Activated CD4-positive, alpha-beta T cell treated with anti-CD3 and anti-CD28 coated beads, Interleukin-10, Interleukin-2, amounts not matched to agents 100 ng/mL and 50 ng/mL, durations not matched to agents 16 hours and 8 hours (primary cell): ENCODE results near the gene HSDL2.

ENCODE experiments used
- DNase-seq: peaks from one replicate; pipeline ENCODE4 v3.0.0-alpha.2; 2020

Gene HSDL2

DNA sequence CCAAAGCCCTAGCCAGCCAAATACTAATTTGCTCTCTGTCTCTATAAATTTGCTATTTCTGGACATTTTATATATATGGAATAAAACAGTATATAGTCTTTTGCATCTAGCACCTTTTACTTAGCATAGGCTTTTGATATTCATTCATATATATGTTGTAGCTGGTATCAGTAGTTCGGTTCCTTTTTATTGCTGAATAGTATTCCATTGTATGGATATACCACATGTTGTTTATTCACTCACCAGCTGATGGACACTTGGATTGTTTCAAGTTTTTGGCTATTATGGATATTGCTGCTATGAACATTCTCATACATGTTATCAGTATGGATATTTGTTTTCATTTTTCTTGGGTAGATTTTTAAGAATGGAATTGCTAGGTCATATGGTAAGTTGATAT, 82.9 kb downstream of the HSDL2 start:
- DNase-seq: no peak

DNA sequence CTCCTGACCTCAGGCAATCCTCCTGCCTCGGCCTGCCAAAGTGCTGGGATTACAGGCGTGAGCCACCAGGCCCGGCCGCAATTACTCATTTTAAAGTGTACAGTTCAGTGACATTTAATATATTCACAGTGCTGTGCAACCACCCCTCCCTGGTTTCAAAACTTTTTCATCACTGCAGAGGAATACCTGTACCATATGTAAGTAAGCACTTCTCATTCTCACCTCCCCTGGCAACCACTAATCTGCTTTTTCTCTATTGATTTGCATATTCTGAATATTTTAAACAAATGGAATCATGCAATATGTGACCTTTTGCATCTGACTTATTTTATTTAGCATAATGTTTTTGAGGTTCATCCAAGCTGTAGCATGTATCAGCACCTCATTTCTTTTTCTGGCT, 85.4 kb downstream of the HSDL2 start:
- no peak for DNase-seq

DNA sequence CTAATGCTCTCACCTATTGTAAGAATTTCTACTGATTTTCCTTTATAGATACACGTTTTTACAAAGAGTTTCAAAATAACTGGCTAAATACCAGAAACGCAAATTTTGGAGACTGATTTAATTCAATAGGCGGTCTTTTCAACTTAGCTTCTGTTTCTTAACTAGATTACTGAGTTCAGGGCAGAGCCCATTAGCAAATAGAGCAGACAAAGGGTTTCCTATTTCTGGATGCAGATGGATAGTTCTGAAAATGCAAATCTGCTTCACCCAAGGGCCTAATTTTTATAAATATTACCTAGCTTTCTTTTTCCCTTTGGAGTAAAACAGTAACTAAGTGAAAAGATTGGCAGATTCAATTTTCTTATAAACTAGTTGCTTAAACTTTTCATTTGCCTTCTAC, 93.1 kb downstream of the HSDL2 start:
- no peak for DNase-seq

DNA sequence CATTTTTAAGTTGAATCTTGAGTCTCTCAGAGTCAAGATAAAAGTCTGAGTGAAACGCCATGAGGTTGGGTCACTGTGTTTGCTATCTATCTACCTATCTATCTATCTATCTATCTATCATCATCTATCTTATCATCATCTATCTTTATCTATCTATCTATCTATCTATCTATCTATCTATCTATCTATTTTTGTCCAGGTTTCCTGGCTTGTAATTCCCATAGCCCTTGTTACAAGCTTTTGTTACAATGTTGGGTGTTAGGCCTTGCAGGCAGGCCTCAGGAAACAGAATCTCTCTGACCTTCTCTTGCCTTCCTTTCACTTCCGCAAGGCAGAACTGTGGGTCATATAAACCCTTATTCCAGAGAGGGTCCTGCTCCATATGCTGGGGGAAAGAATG, 94.1 kb downstream of the HSDL2 start:
- DNase-seq: no peak

DNA sequence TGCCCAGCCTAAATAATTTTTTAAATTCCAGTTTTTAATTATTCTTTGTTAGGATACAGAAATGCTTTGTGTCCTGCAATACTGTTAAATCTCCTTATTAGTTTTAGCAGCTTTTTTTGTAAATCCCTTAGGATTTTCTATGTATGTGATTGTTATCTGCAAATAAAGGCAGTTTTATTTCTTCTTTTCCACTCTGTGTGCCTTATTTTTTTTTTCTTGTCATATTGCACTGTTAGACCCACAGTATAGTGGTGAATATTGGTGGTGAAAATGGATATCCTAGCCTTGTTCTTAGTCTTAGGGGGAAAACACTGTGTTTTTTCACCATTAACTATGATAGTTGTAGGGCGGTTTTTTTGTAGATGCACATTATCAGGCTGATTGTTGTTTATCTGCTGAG, 95.4 kb downstream of the HSDL2 start:
- no peak for DNase-seq

DNA sequence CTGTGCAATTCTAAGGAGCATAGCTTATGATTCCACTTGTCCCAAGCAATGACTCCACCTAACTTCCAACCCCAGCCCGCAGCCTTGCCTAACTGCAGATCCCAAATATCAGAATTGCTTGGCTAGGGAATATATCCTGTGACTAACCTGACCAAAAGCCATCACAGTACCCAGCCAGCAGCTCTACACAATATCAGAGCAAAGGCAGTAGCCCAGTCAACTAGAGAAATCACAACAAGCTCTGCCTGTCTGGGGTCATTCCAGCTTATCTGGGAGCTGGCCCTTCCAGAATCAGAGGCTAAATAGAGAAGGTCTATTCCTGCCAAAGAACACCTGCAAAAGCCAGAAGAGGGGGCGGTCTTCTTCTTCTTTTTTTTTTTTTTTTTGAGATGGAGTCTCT, 97.4 kb downstream of the HSDL2 start:
- no peak for DNase-seq

DNA sequence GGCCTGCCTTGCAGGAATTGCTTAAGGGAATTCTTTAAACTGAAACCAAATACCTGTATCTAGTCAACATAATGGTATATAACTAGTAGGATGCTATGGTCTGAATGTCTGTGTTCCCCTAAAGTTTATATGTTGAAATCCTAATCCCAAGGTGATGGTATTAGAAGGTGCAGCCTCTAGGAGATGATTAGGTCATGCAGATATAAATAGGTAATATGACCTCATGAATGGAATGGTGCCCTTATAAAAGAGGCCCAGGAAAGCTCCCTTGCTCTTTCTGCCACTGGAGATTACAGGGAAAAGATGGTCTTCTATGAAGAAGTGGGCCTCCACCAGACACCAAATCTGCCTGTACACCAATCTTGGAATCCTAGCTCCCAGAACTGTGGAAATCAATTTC, 99.3 kb downstream of the HSDL2 start:
- DNase-seq: no peak

DNA sequence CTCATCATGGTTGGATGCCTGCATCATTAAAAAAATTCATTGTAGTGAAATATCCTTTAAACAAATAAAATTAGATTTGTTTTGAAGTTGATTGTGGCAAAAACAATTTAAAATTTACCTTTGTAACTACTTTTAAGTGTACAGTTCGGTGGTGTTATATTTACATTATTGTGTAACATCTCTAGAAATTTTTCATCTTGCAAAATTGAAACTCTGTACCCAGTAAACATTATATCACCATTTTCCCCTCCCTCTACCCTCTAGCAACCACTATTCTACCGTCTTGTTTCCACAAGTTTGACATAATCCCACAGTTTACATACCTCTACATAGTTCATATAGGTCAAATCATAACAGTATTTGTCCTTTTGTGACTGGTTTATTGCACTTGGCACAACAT, 104.7 kb downstream of the HSDL2 start:
- DNase-seq: no peak

DNA sequence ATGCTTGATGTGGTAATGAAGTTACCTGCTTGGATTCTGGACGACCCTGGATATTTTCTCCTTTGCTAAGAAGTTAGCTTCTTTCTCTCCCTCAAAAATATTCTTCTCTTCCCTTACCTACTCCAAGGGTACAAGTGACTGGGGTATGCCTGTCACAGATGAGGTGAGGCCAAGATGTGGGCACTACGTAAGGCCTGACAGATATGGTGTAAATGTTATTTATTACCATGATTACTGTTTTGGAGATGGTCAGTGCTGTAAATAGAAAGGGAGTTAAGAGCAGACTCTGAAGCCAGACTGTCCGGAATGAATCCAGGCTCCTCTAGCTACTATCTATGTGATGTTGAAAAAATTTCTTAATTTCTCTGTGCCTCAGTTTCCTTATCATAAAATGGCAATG, 105.7 kb downstream of the HSDL2 start:
- no peak for DNase-seq

DNA sequence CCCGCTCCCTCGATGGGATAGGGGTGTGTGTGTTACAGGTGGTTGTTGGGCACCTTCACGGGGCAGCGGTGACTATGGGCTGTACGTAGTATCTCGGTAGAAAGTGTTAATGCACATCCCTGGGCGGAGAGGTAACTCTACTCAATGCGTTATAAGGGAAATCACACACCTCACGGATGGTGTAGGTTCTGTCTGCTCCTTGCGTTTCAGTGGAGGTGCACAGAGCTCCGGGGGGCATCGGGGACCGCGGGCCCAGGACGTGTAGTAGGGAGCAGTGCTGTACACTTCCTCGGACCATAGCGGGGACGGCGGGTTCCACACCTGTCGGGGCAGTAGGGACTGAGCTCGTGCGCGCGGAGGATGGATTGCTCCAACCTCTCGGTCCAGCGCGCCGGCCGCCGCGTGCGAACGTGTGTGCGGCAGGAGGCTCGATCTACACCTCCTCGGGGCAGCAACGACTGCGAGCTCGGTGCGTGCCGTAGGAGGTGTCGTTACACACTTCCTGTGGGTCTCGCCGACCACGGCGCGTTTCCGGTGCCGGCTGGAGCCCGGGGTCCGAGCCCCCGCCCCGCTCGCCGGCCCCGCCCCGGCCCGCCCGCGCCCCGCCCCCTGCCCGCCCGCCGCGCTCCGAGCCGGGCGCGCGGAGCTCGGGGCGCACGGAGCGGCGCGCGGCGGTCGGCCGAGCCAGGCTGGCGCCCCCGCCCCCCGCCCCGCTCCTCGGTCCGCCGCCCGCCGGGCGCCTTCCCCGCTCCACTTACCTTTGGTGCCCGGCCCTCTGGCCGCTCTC, 106.5 kb downstream of the HSDL2 start, which contains the start of gene KIAA1958:
Gene KIAA1958, plus strand, starts transcription at position 607 of the 787 bp plus-strand sequence. CDS start 87,254 bp downstream, outside the sequence.
- DNase-seq: peak; percentile 94

DNA sequence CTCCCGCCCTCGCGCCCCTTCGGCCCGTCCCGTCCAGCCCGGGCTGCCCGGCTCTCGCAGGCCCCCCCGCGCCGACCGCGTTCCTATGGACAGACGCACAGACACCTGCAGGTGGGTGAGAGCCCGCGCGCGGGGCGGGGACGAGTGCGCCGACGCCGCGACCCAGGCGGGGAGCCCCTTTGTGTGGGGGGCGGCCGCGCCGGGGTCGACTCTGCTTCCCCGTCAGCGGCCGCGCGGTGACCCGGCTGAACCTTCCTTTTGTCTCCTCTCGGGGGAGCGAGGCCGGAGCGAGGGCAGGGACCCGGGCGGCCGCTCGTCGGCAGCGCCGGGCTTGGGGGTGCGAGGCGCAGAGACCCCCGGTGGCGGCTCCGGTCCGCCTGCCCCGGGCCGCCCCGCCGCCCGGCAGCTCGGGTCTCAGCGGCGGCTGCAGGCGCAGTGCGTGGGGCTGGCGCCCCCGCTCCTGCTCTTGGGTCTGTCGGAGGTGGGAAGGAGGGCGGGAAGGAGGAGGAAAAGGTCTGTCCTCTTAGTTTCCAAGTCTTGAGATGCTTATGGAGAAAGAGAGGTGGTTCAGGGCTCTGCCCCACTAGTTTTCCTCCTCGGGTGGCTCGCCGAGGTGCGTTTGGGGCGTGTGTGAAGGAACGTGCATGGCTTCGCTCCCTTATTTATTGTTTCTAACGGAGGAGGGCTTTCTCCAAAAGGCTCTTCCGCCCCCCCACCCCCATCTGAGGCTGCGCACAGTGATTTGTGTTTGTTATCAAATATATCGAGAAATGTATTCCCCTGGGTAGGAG, 107.3 kb downstream of the HSDL2 start:
- DNase-seq: peak; percentile 62

DNA sequence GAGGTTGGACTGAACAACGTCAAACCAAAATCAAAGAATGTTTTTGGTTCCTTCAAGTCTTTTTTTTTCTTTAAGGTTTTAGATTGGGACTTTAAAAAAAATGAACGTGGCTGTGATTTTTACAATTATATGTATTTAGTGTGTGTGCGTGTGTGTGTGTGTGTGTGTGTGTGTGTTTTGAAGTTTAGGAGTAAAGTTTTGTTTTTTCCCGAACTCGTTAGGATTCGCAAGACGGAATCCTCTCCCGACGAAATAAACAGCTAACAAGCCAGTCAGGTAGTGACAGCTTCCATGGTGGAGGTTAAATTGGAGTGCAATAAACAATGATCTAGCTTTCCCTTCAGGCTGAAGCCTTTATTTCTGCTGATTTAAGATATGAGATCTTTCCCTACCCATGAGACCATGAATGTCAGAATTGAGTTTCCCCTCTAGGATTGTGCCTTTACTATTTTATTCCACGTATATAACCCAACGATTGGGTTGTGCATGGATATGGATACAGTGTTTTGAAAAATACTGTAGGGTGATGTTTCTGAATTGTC, 108.0 kb downstream of the HSDL2 start:
- DNase-seq: no peak

DNA sequence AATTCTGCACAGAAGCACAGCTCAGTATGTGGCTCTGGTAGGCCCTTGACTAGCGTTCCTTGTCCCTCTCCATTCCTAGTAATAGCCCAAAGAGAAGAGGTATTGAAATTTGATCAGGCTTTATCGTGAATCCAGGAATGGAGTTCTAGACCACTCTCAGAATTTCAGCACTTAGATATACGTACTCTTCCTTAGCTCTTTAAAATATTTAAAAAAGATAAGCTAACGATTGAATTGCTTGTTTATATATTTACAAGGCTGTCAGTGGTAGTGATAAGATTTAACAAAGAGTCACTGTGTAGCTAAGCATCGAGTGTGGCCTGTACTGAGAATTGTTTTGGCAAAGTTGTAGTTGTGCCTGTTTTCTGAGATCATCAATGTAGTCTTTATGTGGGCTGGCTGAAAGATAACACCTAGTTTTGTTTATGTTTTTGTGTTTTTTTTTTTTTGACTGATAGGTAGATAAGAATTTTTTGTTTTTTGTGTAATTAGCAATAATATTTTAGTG, 109.2 kb downstream of the HSDL2 start:
- no peak for DNase-seq

DNA sequence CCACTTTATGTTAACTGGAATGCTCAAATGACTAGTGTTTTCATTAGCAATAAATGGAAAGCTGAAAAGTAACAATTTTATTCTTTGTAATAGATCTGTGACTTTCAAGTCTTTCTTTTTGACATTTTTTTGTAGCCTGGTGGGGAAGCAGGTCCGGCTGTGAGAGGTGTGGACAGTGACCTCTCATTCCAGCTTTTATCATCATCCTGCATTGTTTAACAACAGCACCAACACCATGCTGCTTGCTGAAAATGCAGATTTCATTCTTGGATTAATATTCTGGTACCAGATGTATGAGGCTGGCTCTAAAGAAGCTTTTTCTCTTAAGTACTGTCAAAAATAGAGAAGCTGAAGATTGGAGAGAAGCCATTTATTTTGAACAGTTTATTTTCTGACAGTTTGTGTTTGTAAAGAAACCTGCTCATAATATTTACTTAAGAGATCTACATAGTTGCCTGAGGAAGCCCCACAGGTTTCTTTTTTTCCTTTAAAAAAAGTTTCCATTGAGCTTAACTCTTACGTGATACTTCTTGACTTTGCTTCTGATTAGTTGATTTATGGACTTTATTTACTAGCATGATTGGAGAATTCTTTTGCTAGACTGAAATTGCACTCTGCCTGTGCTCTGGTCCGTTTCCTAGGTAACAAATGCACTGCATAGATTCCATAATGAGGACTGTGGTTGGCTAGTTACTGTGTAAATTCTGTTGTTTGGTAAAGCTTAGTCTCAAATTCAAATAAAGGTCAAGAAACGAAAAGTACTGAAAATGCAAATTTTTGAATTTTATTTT, 110.2 kb downstream of the HSDL2 start:
- DNase-seq: no peak

DNA sequence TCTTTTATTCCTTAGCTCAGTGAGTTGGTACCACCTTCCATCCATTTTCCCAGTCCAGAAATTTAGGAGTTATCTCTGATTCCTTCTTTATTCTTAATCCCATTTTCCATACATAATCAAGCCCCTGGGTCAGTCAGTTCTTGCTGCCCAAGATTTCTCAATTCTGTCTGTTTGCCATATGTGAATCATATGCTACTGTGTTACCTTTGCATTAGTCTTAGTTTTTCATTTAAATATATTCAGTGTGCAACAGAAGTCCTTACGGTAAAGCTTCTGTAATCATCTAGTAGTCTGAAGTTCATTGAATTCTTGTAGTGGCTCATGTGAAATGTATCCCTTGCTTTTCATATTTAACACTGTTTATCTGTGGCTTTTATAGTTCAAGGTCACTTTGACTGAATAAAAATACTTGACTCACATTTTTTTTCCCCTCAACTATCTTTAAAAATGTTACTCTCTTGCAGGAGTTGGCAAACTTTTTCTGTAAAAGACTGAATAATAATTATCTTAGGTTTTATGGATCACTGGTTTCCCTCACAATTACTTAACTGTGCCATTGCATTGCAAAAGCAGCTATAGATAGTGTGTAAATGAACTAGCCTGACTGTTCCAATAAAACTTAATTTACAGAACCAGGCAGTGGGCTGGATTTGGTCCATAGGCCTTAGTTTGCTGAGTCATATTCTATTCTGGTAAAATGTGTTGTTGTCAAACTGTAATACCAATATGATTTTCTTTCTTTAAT, 113.7 kb downstream of the HSDL2 start:
- DNase-seq: no peak

DNA sequence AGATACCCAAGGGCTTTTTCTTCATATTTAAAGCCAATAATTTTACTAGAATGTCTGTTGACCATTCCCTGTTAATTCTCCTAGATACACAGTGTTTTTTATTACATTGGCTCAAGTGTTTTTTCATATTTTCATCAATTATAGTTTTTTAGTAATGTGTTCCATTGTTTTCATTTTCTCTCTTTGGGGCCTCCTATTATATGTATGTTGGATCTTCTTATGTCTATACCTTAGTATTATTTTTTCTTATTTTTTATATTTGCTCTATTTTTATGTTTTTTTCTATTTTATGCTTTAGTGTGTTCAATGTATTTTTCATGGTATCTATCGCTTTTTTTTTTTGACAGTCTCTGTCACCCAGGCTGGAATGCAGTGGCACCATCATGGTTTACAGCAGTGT, 114.2 kb downstream of the HSDL2 start:
- DNase-seq: no peak

DNA sequence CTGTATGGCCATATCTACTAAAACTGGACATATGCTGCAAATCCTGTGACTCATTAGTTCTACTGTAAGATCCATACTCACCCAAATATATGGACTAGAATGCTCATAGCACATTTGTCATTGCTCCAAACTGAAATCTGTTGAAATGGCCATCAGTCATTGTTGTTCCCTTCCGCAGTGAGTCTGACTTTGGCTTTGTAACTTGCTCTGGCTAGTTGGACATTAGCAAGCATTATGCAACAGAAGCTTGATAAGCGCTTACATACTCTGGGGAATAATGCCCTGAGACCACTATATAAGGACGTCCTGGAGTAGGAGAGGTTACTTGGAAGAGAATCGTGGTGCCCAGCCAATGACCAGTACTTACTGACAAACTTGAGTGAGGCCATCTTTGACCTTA, 115.7 kb downstream of the HSDL2 start:
- DNase-seq: no peak

DNA sequence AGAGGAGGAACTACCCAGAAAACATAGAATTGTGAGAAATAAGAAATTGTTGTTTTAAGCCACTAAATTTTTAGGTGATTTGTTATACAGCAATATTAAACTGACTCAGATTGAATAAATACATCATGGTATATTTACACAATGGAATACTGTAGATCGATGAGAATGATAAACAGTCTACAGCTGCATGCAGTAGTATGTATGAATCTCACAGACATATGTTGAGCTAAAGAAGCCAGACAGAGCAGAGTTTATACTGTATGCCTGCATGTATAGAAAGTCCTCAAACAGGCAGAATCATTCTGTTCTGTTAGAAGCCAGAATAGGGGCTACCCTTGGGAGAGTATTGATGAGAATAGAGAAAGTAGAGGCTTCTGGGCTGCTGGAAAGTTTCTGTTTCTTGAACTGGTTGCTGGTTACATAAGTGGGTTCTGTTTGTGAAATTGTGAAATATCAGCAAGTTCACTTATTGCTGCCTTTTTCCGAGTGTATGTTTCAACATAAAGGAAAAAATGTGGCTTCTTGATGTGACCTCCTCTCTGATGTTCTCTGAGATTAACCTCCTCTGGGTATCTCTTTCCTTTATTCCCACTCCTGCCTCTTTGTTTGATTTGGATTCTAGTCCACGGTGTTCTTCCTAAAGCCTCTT, 116.3 kb downstream of the HSDL2 start:
- no peak for DNase-seq

DNA sequence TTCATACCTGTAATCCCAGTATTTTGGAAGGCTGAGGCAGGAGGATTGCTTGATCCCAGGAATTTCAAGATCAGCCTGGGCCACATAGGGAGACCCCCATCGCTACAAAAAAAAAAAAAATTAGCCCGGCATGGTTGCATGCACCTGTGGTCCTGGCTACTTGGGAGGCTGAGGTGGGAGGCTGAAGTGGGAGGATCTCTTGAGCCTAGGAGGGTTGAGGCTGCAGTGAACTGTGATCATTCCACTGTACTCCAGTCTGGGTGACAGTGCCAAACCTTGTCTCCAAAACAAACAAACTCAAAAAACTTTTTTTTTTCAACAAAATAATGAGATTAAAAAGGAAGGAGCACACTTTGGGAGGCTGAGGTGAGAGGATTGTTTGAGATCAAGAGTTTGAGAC, 120.9 kb downstream of the HSDL2 start:
- no peak for DNase-seq

DNA sequence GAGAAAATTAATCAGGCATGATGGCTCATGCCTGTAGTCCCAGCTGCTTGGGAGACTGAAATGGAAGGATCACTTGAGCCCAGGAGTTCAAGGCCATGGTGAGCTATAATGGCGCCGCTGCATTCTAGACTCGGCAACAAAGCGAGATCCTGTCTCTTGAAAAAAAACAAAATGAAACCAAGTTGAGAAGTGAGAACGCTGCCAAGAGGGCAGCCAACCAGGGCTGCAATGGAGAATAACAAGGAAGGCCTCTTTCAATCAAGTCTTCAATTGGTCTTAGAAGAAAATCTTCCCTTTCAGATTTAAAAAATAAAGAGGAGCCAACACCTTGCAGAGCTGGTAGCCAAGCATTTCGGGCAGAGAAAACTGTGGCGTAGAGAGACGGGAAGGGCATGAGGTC, 121.4 kb downstream of the HSDL2 start:
- no peak for DNase-seq

DNA sequence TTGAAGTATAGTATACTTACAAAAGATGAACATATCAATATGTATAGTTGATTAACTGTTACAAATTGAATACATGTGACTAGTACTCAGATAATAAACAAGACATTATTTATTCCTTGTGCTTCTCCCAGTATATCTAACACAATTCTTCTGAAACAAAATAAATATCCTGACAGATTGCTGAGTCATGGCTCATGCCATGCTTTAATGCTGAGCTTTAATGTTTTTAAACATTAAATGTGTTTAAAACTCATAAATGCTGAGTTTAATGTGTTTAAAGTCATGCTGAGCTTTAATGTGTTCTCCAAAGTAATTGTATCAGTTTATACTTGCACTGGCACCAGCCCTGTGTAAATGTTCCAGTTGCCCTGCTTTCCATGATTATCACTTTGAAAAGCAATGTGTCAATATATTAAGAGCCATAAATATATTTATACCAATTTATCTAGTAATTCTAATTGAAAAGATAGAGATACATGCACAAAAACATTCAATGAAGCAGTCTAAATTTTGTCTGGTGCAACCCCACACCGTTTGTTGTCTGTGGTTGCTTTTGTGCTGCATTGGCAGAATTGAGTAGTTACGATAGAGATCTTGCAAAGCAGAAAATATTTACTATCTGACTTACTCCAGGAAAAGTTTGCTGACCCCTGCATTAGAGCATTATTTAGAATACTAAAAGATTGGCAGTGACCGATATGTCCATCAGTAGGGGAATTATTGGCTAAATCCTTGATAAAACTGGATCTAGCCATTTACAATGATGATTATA, 122.5 kb downstream of the HSDL2 start:
- DNase-seq: no peak
